Breast epithelium (tissue), 3 donors: ENCODE data around the gene SLC8A2.

Experiments used
- CTCF ChIP-seq, 3 donors: fragments of 450-650 bp; IDR thresholded peaks; one replicate each; pipeline ENCODE4 v1.5.1; 2016 to 2017; ENCODE audit warnings: antibody characterized with exemption in 3 of 3, mild to moderate bottlenecking in 3 of 3, moderate library complexity in 3 of 3
- POLR2AphosphoS5 ChIP-seq, 3 donors: sonication (generic); formaldehyde crosslinking; IDR thresholded peaks; one replicate each; pipeline ENCODE4 v1.6.1; 2017; ENCODE audit warnings: antibody characterized with exemption in 3 of 3

- TF ChIP-seq POLR2AphosphoS5 (IDR thresholded peaks at IDR 0.05) (no peak), CTCF (IDR thresholded peaks at IDR 0.05) (no peak)
These were observed 40.0 kb upstream of the SLC8A2 start for GRCh38 chr19:47511681-47512080.
